Karpas-422 (cell line): Measurements from ENCODE around the gene COPE. TPM values are rescaled to one million over a fixed set of nuclear protein-coding genes. Genes with fewer than 3 reads are reported as not detected.
"Not testable (repeated sequence)": the region's sequence is repeated elsewhere in the genome, so short reads cannot be mapped to it uniquely, and the experiment has no call there.

Experiments
- DNase-seq: peaks from one replicate; pipeline ENCODE4 v3.0.0-alpha.2; 2015
- H2AFZ ChIP-seq: fragments of 200-600 bp; sonication (generic); 2 replicates; pipeline ENCODE4 v1.6.1; 2014; ENCODE audit warnings: antibody characterized with exemption, low read length, mixed read lengths
- H3K27ac ChIP-seq: fragments of 200-600 bp; sonication (generic); 2 replicates; pipeline ENCODE4 v1.5.1; 2014; ENCODE audit warnings: mild to moderate bottlenecking, low read length, moderate library complexity
- H3K27me3 ChIP-seq: fragments of 200-600 bp; sonication (generic); 2 replicates; pipeline ENCODE4 v1.6.1; 2014; ENCODE audit warnings: low read length, mixed read lengths
- H3K36me3 ChIP-seq: fragments of 200-600 bp; sonication (generic); 2 replicates; pipeline ENCODE4 v1.6.1; 2014; ENCODE audit warnings: low read length, mixed read lengths; ENCODE audit not compliant: insufficient read depth
- H3K4me1 ChIP-seq: fragments of 200-600 bp; sonication (generic); 2 replicates; pipeline ENCODE4 v1.6.1; 2014; ENCODE audit warnings: mild to moderate bottlenecking, low read length, mixed read lengths
- H3K4me2 ChIP-seq: fragments of 200-600 bp; sonication (generic); 2 replicates; pipeline ENCODE4 v1.6.1; 2014; ENCODE audit warnings: low read length, low read depth, mild to moderate bottlenecking; ENCODE audit not compliant: poor library complexity, severe bottlenecking
- H3K4me3 ChIP-seq: fragments of 200-600 bp; sonication (generic); 2 replicates; pipeline ENCODE4 v1.5.1; 2014; ENCODE audit warnings: mild to moderate bottlenecking, antibody characterized with exemption, low read length, mixed read lengths
- H3K79me2 ChIP-seq: fragments of 200-600 bp; sonication (generic); 2 replicates; pipeline ENCODE4 v1.6.1; 2014; ENCODE audit warnings: mild to moderate bottlenecking, low read length, mixed read lengths
- H3K9ac ChIP-seq: fragments of 200-600 bp; sonication (generic); 2 replicates; pipeline ENCODE4 v1.6.0; 2014; ENCODE audit warnings: low read length
- H3K9me2 ChIP-seq: fragments of 200-600 bp; sonication (generic), shearing (Covaris generic); replicated peaks from 2 replicates; pipeline ENCODE4 v1.6.0; 2014; ENCODE audit warnings: mild to moderate bottlenecking, low read length, moderate library complexity; ENCODE audit not compliant: insufficient read depth
- H3K9me3 ChIP-seq: fragments of 300-700, 200-600 bp; sonication (generic); 2 replicates; pipeline ENCODE4 v1.6.1; 2014; ENCODE audit warnings: low read length, mixed read lengths
- H4K20me1 ChIP-seq: fragments of 200-600 bp; sonication (generic); 2 replicates; pipeline ENCODE4 v1.6.1; 2014; ENCODE audit warnings: mild to moderate bottlenecking, antibody characterized with exemption, low read length, low read depth; ENCODE audit not compliant: insufficient read depth
- total RNA-seq: library from RNA; depleted of rRNA; stranded (reverse); fragments of >200 nt; shearing (Covaris generic); gene quantifications from 2 replicates; pipeline ENCODE4 v1.2.3, GENCODE V29; 2014; ENCODE audit warnings: low replicate concordance

Gene COPE
- total RNA-seq, 1 experiment from 2014 or later, result 145 TPM

DNA sequence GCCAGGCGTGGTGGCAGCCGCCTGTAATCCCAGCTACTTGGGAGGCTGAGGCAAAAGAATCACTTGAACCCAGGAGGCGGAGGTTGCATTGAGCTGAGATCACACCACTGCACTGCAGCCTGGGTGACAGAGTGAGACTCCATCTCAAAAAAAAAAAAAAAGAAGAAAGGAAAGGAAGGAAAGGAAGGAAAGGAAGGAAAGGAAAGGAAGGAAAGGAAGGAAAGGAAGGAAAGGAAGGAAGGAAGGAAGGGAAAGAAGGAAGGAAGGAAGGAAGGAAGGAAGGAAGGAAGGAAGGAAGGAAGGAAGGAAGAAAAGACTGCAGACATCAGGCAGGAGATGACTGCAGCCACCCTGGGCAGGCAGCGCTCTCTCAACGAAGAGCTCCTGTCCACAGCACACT, 16.7 kb downstream of the COPE start:
- not testable (repeated sequence) for DNase-seq, H3K79me2 ChIP-seq, H3K4me3 ChIP-seq, H3K27ac ChIP-seq, H3K4me1 ChIP-seq, H3K27me3 ChIP-seq, H3K36me3 ChIP-seq, H3K9me3 ChIP-seq, H4K20me1 ChIP-seq, H3K4me2 ChIP-seq, H3K9ac ChIP-seq, H2AFZ ChIP-seq, H3K9me2 ChIP-seq

DNA sequence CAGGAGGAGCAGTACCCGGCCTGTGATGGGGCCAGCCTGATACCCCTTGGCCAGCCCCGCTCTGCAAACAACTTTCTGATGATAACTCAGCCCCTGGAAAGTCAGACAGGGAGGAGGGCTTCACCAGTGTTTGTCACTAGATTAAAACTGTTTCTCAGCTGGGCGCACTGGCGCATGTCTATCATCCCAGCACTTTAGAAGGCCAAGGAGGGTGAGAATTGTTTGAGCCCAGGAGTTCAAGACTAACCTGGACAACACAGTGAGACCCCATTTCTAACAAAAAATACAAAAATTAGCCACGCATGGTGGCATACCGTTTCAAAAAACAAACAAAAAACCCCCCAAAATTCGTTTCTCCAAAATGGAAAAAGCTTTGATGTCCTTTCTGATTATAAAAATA, 17.7 kb downstream of the COPE start:
- Histone ChIP-seq H3K9me2 (no peaks in the 10 kb centered on the region), H3K4me3 (no peak overlapping the region), H3K79me2 (no peaks in the 10 kb centered on the region), H3K36me3 (no peaks in the 10 kb centered on the region), H3K27ac (no peak overlapping the region), H3K4me2 (no peak overlapping the region), H3K9me3 (no peaks in the 10 kb centered on the region), H2AFZ (no peak overlapping the region), H3K27me3 (no peaks in the 10 kb centered on the region), H3K9ac (no peak overlapping the region), H4K20me1 (no peaks in the 10 kb centered on the region), H3K4me1 (no peaks in the 10 kb centered on the region)
- DNase-seq, result no peak

DNA sequence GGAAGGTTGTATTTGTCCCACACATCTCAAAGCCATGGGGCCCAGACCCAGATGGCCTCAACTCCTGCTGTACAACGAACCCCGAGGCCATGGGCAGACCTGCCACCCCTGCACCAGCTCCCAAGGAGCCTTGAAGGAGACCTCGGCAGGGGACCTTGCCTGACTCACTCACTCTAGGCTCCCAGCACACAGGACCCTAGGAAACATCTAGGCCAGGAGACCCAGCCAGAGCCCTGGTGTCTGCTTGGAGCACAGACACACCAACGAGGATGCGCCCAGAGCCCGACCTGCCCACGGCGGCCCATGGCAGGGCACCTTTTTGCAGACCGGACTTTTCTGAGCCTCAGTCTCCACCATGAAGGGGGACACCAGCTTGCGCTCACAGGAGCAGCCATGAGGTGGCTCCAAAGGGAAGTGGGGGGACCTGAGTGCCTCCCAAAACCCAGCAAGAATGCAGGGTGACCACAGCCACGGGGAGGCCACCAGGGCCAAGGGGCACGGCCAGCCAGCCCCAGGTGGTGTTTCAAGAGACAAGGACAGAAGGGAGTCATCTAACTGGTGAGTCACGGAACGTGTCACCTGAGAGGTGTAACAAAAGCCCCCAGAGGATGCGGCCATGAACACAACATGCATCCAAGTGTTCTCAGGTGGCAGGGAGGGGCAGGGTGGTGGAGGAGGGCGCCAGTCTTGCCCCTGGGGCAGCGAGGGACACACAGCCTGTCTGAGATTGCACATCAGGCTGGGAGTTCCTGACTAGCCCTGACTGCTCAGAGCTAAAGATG, 18.3 kb downstream of the COPE start:
- Histone ChIP-seq H4K20me1 (no peaks in the 10 kb centered on the region), H3K9ac (no peak overlapping the region), H3K9me2 (no peaks in the 10 kb centered on the region), H3K4me1 (no peaks in the 10 kb centered on the region), H3K9me3 (no peaks in the 10 kb centered on the region), H3K36me3 (no peaks in the 10 kb centered on the region), H3K4me2 (no peak overlapping the region), H3K27ac (no peak overlapping the region), H3K79me2 (no peaks in the 10 kb centered on the region), H3K4me3 (no peak overlapping the region), H3K27me3 (no peaks in the 10 kb centered on the region), H2AFZ (no peak overlapping the region)
- DNase-seq, result no peak

DNA sequence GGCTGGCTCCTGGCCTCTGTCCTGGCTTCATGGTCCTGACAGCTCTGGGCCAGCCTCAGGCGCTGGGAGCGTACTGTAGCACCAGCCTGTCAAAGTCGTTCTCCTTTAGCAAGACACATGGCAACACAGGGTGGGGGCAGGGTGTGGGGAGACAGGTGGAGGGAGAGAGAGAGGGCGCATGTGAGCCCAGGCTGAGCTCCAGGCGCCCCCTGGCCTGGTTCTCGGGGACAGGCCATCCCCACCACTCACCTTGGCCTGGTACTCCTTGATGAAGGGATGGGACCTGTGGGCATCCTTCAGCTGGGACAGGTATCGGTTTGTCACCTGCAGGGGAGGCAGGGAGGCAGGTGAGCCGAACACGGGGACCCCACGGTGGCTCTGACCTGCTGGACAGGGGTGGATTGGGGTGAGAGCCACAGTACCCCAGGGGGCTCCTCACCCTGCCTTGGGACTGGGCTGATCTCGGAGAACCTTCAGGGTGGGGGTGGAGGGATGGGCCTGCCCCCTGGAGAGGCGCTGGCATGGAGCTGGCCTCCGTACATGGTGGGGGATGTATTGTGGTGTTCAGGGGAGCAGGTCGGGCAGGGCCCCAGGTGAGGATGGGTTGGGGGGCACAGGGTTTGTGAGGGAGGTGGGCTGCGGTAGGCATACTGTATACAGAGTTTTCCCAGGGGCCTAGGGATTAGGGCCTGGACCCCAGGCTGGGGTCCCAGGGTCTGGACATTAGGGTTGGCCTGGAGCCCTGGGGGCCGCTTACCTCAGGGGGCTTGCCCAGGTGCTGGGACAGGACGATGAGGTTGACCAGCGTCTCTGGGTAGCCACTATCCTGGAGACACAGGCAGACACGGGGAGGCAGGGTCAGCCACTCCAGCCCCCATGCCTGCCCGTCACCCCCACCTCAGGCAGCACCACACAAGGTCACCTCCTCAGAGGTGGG, 19.3 kb downstream of the COPE start:
- H3K27ac ChIP-seq, result no peak overlapping the region
- H3K79me2 ChIP-seq, result no peaks in the 10 kb centered on the region
- H2AFZ ChIP-seq, result no peak overlapping the region
- no peak for DNase-seq
- no peaks in the 10 kb centered on the region for H4K20me1 ChIP-seq
- no peak overlapping the region for H3K4me3 ChIP-seq
- no peaks in the 10 kb centered on the region for H3K4me1 ChIP-seq
- no peaks in the 10 kb centered on the region for H3K9me3 ChIP-seq
- H3K9me2 ChIP-seq, result no peaks in the 10 kb centered on the region
- H3K36me3 ChIP-seq, result no peaks in the 10 kb centered on the region
- no peak overlapping the region for H3K9ac ChIP-seq
- H3K27me3 ChIP-seq, result no peaks in the 10 kb centered on the region
- no peak overlapping the region for H3K4me2 ChIP-seq

DNA sequence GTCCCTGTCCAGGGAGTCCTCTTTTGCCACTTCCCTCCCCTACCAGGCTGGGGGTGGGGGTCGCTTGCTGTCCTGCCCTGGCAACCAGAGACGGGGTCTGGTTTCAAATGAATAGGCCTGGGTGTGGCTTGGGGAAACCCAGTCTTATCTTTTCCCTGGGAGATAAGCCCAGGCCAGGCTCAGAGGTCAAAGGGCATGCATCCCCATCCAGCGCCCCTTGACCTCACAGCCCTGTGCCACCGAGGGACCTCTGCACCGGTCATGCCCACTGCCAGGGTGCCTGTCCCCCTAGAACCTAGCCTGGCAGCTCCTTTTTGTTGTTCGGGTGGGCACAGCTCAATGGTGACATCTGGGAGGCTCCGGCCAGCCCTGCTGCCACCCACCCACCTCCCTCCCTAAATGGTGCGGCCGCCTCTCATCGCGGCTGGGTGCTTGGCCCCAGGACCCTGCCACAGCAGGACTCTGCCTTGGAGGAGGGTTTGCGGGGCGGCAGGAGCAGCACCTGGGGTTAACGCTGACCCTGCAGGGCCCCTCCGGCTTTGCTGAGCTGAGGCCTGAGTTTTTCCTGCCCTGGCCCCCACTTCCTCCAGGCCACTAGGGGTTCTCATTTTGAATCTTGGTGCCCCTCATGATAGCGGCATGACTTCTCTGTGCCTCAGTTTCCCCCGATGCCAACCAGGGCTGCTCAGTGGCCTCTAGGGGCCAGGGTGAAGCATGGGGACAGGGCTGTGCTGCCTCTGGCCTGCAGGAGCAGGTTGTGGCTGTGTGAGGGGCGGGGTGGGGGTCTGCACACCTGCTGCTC, 20.4 kb downstream of the COPE start:
- H3K4me1 ChIP-seq, result no peaks in the 10 kb centered on the region
- no peak overlapping the region for H3K9ac ChIP-seq
- no peaks in the 10 kb centered on the region for H3K27me3 ChIP-seq

DNA sequence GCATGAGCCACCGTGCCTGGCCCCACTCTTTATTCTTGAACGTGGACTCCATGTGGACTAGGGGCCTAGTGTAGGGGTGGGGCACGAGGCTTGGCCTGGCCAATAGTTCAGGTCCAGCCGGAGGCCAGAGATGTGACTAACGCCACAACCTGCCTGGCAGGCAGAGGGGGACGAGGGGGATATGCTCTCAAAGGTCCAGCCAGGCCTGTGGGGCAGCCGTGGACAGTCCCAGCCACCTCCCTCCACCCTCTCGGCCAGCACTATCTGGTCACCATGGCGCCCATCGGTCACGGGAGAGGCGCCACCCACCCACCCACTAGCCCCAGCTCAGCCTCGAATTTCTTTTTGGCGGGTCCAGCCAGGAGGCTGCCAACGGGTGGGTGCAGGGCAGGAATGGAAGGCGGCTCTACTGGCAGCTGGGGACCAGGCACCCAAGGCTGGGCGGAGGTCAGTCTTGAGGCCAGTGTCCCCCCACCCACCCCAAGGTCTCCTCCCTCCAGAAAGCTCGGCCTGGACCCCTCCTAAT, 21.0 kb downstream of the COPE start:
- no peak overlapping the region for H3K27ac ChIP-seq
- H2AFZ ChIP-seq, result no peak overlapping the region
- H4K20me1 ChIP-seq, result no peaks in the 10 kb centered on the region
- no peaks in the 10 kb centered on the region for H3K4me1 ChIP-seq
- H3K36me3 ChIP-seq, result no peaks in the 10 kb centered on the region
- no peak overlapping the region for H3K4me3 ChIP-seq
- no peak for DNase-seq
- no peak overlapping the region for H3K4me2 ChIP-seq
- H3K27me3 ChIP-seq, result no peaks in the 10 kb centered on the region
- H3K9me2 ChIP-seq, result no peaks in the 10 kb centered on the region
- H3K9me3 ChIP-seq, result no peaks in the 10 kb centered on the region
- no peaks in the 10 kb centered on the region for H3K79me2 ChIP-seq
- no peak overlapping the region for H3K9ac ChIP-seq

More for the DNA sequence above, 20.4 kb downstream of the COPE start:
- H3K36me3 ChIP-seq, result no peaks in the 10 kb centered on the region
- H3K4me2 ChIP-seq, result no peak overlapping the region
- H4K20me1 ChIP-seq, result no peaks in the 10 kb centered on the region
- H3K9me3 ChIP-seq, result no peaks in the 10 kb centered on the region
- H3K79me2 ChIP-seq, result no peaks in the 10 kb centered on the region
- no peak overlapping the region for H3K4me3 ChIP-seq
- H3K27ac ChIP-seq, result no peak overlapping the region
- DNase-seq, result no peak
- H2AFZ ChIP-seq, result no peak overlapping the region
- H3K9me2 ChIP-seq, result no peaks in the 10 kb centered on the region

DNA sequence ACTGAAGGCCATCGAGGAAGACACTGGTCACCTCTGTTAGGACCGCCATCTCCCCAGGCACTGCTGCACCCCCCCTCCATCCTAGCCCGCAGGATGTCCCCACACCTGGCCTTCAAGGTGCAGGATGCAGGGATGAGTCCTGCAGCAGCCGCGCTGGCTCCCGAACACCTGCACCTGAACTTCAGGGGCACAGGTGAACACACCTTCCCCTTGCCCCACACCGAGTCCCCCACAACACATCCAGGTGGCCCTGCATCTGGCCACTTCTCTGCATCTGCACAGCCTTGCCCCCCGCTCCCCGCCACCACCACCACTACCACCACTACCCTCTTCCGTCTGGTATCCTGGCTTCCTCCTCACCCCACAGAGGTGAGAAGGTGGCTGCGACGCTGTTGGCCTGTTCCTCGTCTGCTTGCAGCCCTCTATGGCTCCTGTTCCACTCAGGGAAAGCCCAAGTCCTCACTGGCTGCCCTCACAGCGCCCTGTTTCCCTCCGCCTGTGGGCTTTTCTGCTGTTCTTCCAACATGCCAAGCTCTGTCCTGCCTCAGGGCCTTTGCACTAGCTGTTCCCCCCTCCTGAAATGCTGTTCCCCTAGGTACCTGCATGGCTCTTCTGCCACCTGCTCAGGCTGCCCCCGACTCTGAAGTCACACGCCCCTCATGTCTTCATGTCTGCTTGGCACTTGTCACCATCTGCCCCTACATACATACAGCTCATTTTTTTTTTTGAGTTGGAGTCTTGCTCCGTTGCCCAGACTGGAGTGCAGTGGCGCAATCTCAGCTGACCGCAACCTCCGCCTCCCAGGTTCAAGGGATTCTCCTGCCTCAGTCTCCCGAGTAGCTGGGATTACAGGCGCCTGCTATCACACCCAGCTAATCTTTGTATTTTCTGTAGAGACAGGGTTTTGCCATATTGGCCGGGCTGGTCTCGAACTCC, 21.8 kb downstream of the COPE start:
- no peak overlapping the region for H3K4me3 ChIP-seq
- H3K4me1 ChIP-seq, result no peaks in the 10 kb centered on the region
- no peaks in the 10 kb centered on the region for H3K79me2 ChIP-seq
- no peak overlapping the region for H3K9ac ChIP-seq
- H4K20me1 ChIP-seq, result no peaks in the 10 kb centered on the region
- no peaks in the 10 kb centered on the region for H3K9me3 ChIP-seq
- H2AFZ ChIP-seq, result no peak overlapping the region
- DNase-seq, result no peak
- no peak overlapping the region for H3K27ac ChIP-seq
- no peak overlapping the region for H3K4me2 ChIP-seq
- H3K27me3 ChIP-seq, result no peaks in the 10 kb centered on the region
- no peaks in the 10 kb centered on the region for H3K36me3 ChIP-seq
- H3K9me2 ChIP-seq, result no peaks in the 10 kb centered on the region
